Spleen (tissue), 7 donors: Measurements from ENCODE around the gene SHMT2.

Experiments
- POLR2A ChIP-seq, 3 donors: fragments of 450-650 bp; IDR thresholded peaks; one replicate each; pipeline ENCODE4 v1.5.1; 2017; ENCODE audit warnings: antibody characterized with exemption in 3 of 3, mild to moderate bottlenecking in 1 of 3
- POLR2AphosphoS5 ChIP-seq, 3 donors: sonication (generic); formaldehyde crosslinking; IDR thresholded peaks; one replicate each; pipeline ENCODE4 v1.5.1; 2017; ENCODE audit warnings: antibody characterized with exemption in 3 of 3
- TF ChIP-seq, protein P1 (sequence below), 11 experiments: fragments of 200-600 bp in 7 of 11; fragments of 450-650 bp in 4 of 11; sonication (generic) in 4 of 11; IDR thresholded peaks in 8 of 11; conservative IDR thresholded peaks in 3 of 11; 1 replicate in 7 of 11; 2 replicates in 4 of 11; pipeline versions ENCODE4 v1.4.0 to v1.8.0; 2016 to 2021; ENCODE audit warnings: antibody characterized with exemption in 11 of 11, inconsistent platforms in 4 of 11, mild to moderate bottlenecking in 1 of 11
- donor health status: DM: no; HTN: no; CAD: no; lungs with moderate emphysema.
- donor health status: DM: no; HTN: no; CAD: no.
- donor health status: DM: no; HTN: no; CAD: no.

GRCh38 chr12:57195611-57196371, 33.7 kb upstream of the SHMT2 start:
- TF ChIP-seq, protein P1, sequence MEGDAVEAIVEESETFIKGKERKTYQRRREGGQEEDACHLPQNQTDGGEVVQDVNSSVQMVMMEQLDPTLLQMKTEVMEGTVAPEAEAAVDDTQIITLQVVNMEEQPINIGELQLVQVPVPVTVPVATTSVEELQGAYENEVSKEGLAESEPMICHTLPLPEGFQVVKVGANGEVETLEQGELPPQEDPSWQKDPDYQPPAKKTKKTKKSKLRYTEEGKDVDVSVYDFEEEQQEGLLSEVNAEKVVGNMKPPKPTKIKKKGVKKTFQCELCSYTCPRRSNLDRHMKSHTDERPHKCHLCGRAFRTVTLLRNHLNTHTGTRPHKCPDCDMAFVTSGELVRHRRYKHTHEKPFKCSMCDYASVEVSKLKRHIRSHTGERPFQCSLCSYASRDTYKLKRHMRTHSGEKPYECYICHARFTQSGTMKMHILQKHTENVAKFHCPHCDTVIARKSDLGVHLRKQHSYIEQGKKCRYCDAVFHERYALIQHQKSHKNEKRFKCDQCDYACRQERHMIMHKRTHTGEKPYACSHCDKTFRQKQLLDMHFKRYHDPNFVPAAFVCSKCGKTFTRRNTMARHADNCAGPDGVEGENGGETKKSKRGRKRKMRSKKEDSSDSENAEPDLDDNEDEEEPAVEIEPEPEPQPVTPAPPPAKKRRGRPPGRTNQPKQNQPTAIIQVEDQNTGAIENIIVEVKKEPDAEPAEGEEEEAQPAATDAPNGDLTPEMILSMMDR (IDR thresholded peaks at IDR 0.05 in 8 of 11, conservative IDR thresholded peaks at IDR 0.05 in 3 of 11) = no peak
- TF ChIP-seq POLR2A (IDR thresholded peaks at IDR 0.05) = no peak
- TF ChIP-seq POLR2AphosphoS5 (IDR thresholded peaks at IDR 0.05) = peak in 1 of 3 donors; percentile 21
